Measurements from ENCODE around the gene PKP1.

Gene PKP1

DNA sequence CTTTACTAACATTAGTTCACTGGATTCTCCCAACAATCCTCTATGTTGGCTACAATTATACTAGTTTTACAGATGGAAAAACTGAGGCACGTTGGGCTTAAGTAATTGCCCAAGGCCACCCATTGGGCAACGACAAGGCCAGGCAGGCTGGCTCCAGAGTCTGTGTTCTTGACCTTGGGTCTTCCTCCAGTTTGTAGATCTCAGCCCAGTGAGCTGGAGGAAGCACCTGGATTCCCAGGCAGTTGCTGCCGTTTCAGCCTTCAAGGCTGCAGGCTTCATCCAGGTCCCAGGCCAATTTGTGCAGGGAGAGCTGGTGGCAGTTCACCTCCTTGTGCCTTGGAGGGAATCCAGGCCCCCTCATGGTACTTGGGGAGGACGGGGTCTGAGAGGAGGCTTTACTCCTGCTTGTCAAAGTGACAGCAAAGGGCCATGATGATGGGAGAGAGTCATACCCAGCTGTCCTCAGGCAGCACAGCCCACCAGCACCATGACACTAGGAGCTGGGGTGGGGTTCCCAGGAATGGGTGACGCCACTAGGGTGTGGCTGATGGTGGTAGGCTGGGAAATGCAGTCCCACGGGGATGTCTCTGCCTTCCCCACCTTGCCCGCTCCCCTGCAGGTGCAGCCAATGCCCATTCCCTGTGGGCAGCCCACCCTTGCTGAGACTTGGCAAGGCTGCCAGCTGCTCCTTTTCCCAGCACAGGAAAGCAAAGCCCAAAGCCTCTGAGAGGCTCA is 27.1 kb downstream of the PKP1 start:
- DNase-seq: no peak

- DNase-seq: no peak
These were observed 27.7 kb downstream of the PKP1 start for GRCh38 chr1:201310986-201311355.

DNA sequence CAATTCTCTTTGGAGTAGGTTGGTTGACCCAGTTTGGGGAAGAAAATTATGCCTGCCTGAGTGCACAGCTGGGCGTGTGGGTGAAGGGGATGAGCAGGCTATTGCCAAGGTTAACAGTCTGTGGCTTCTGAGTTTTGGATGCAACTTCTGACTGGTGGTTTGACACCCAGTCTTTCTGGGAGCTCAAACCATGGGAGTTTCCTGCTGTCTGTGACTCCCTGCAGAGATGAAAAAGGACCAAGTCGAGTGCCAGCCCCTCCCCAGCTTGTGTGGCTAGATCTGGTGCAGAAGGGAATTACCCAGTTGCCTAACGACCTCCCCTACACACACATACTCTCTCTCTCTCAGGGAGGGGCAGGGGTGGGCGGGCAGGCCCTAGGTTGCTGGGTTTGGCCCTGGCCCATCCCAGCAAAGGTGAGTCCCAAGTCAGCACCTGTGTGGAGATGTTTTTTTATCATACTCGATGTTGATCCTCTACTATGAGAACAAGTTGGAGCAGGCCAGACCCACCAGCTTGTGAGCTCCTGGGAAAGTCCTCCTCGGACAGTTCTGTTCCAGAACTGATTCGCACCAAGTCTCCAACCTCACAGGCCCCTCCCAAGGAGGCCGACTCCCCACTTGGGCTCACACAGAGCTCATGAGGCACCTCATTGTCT is 28.2 kb downstream of the PKP1 start:
- DNase-seq: no peak

DNA sequence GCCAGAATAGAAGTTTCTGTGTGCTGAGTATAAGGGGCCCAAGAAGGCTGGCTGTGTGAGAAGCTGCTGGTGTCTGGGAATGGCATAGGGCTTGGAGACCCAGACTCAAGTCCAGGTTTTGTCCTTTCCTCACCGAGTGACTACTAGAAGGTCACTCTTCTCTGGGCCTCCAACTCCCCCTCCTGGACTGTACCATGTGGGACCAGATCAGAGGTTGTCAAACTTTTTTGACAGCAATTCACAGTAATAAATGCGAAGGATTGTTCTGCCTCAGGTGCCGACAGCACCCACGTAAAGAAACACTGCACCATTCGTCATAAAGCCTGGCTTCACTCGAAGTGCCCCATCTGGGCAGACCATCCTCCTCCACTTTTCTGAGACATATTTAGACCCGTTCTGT is 29.0 kb downstream of the PKP1 start:
- DNase-seq: no peak

DNA sequence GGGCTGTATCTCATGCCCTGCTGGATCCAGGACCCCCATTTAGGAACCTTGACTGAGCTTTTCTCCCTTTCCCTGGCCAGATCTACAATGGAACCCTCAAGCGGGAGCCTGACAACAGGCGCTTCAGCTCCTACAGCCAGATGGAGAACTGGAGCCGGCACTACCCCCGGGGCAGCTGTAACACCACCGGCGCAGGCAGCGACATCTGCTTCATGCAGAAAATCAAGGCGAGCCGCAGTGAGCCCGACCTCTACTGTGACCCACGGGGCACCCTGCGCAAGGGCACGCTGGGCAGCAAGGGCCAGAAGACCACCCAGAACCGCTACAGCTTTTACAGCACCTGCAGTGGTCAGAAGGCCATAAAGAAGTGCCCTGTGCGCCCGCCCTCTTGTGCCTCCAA is 29.8 kb downstream of the PKP1 start:
- no peak for DNase-seq

DNA sequence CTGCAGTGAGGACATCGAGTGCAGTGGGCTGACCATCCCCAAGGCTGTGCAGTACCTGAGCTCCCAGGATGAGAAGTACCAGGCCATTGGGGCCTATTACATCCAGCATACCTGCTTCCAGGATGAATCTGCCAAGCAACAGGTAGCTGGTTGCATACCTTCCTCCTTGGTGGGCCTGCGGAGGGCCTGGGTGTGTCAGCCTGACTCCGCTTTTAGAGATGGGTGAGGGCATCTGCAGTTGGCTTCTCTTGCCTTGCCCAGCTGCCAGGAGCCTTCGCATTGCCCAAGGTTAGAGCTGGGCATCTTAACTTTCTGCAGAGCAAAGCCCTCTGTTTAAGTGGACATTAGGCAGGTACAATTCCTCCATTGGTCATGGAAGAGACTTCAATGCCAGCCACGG is 33.2 kb downstream of the PKP1 start:
- DNase-seq: no peak

- DNase-seq: no peak
These were observed 34.2 kb downstream of the PKP1 start for GRCh38 chr1:201317551-201317950.

DNA sequence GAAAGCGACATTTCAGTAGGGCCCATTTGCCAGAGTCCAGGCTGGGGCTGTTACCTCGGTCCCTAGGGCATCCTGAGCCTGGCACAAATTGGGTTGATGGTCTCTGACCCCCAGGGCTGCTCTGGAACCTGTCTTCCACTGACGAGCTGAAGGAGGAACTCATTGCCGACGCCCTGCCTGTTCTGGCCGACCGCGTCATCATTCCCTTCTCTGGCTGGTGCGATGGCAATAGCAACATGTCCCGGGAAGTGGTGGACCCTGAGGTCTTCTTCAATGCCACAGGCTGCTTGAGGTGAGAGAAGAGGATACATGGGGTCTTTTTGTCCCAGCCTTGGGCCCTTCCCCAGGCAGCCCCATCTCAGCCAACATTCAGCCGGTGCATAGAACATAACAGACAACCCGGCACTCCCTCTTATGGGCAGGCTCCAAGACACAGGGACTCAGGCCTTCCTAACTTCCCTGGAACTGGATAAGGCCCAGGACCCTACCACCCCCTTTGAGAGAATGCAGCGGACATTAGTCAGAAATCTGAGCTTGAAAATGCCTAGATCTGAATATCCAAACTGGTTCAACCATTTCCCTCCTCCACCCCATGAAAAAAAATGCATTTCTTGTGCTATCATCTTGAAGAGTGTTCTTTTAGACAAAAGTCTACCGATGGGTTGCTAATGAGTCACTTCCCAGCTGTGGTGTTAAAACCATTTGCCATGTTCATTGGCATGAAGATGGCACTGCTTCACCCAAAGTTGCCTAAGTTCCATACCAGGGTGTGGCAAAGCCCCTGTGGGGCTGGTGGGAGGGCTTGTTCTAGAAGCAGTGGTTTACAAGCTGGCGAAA is 35.4 kb downstream of the PKP1 start:
- DNase-seq: no peak

DNA sequence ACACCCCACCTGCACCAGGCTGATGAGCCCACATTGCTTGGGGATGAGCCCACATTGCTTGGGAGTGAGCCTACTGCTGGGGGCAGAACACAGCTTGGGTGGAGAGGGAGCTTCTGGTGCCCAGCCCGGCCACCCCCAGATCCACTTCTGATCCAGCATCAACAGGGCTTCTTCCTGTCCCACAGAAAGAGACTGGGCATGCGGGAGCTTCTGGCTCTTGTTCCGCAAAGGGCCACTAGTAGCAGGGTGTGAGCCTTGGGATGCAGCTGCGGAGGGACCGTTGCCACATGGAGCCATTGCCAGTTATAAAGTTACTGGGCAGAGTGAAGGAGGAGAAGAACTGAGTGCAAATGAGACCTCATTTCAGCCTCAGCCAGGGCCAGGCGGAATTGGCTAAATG is 36.3 kb downstream of the PKP1 start:
- no peak for DNase-seq

GRCh38 chr1:201320168-201320788 is 37.0 kb downstream of the PKP1 start:
- DNase-seq: no peak

DNA sequence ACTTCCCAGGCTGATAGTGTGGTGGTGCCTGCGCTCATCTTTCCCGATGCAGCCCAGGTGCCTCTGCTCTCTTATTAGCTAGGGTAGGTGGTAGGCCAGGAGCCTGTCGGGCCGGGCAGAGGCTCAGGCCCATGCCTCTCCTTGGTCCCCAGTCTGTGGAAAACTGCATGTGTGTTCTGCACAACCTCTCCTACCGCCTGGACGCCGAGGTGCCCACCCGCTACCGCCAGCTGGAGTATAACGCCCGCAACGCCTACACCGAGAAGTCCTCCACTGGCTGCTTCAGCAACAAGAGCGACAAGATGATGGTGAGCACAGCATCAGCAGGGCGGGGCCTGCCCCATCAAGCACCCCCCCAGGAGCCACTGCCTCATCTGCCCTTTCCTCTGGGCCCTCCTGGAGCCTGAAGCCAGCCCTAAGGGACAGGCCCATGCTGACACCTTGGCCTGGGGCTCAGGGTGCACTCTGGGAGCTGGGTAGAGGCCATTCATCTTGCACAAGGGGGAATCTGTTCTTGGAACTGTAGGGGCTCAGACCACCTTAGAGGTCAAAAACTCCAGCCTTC is 38.6 kb downstream of the PKP1 start:
- DNase-seq: no peak

- no peak for DNase-seq
These were observed 39.6 kb downstream of the PKP1 start for GRCh38 chr1:201322653-201323510.

DNA sequence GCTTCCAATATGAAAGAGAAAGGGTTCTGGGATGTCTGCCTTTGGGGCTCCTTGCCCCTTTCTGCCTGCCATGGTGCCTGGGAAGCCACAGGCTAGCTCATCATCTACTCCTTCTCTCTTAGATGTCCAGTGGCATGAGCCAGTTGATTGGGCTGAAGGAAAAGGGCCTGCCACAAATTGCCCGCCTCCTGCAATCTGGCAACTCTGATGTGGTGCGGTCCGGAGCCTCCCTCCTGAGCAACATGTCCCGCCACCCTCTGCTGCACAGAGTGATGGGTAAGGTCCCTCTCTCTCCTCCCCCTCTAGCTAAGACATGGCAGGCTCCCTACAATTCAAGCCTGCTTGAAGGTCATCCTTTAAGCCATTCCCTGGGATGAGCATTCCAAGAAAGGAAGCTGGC is 41.0 kb downstream of the PKP1 start:
- no peak for DNase-seq

DNA sequence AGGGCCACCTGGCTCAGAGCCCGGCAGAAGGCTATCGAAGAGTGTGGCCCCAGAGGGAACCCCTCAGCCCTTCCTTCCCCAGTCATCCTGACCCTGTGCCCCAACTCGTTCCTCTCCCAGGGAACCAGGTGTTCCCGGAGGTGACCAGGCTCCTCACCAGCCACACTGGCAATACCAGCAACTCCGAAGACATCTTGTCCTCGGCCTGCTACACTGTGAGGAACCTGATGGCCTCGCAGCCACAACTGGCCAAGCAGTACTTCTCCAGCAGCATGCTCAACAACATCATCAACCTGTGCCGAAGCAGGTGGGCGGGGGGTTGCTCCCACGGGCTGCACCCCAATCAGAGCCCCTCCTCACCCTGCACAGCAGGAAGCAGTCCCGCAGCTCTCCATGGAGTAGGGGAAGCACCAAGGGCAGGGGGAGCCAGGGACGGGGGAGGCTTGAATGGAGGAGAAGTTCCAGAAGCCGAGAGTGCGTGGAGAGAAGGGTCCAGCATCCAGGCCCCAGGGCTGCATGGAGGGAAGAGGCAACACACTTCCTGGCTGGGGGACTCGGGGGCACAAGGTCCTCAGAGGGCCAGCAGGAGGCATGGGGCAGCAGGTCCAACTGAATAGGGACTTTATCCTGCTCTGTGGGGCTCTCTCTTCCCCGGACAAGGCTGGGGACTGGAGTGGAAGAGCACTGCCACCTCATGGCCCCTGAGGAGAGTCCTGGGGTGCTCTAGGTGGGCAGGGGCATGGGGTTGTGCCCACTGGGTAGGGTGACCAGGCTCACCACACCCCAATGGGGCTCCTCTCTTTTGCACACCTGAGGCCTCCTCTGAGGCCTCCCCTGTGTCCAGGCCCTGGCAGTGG is 41.7 kb downstream of the PKP1 start:
- DNase-seq: no peak

DNA sequence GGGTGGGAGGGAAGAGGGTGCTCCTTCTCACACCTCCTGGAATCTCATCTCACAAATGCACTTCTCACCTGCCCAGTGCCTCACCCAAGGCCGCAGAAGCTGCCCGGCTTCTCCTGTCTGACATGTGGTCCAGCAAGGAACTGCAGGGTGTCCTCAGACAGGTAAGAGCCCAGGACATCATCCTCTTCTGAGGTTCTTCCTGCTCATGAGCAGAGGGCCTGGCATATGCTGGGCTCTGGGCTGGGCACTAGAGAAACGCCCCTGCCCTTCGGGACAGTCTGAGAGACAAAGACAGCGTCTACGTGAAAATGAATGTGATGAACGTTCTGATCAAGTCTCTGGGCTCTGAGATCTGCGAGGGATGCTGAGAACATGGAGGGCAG is 42.4 kb downstream of the PKP1 start:
- no peak for DNase-seq

DNA sequence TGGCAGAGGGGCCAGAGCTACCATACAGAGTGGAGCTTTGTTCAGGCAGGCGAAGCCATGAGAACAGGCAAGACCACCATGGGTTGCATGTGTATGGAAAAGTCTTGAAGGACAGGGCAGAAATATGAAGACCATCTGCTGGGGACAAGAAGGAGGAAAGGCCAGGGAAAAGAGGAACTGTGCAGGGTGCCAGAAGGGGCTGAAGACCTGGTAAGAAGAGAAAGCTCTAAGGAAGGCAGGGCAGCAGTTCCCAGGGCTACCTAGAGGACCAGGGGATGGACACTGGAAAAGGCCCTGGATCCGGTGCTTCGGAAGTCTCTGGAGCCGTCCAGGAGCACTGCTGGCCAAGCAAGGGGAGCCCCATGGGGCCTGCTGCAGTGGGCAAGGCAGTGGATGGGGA is 43.4 kb downstream of the PKP1 start:
- no peak for DNase-seq

DNA sequence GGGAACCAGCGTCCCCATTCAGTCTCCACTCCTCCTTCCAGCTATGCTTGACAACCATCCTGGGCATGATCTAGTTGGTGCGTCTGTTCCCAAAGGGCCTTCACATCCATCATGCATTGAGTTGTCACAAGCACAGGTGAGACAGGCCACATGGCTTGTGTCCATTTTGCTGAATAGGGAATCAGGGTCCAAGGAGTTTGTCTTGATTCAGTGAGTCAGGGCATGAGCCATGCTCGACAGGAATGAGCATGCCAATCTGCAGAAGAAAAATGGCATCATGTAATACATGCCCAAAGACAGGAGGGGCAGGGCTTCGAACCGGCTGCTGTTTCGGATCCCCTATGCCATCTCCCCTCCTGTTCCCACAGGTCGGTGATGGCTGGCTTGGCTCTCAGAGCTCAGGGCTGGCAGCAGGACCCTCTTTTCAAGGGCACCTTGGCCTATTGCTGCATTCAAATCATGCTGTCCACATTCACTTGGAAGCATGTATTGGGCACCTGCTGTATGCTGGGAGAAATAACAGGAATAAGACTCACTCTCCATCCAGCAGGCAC is 44.5 kb downstream of the PKP1 start:
- DNase-seq: no peak

DNA sequence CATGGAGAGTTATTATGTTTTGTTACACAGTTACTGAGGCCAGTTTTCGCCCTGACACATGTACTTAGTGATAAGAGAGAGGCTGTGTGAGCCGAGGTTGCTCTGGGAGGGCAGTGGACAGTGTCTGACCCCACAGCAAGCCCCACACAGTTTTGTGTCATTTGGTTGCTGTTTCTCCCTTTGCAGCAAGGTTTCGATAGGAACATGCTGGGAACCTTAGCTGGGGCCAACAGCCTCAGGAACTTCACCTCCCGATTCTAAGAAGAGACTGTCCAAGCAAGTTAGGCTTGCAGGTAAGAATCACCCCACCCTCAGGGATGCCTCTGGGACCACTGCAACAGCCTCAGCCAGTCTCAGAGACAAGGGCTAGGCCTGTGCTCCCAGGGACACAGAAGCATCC is 45.3 kb downstream of the PKP1 start:
- DNase-seq: no peak

GRCh38 chr1:201329286-201329685 is 46.0 kb downstream of the PKP1 start:
- DNase-seq: no peak

- DNase-seq: no peak
These were observed 46.5 kb downstream of the PKP1 start for GRCh38 chr1:201329801-201330200.

DNA sequence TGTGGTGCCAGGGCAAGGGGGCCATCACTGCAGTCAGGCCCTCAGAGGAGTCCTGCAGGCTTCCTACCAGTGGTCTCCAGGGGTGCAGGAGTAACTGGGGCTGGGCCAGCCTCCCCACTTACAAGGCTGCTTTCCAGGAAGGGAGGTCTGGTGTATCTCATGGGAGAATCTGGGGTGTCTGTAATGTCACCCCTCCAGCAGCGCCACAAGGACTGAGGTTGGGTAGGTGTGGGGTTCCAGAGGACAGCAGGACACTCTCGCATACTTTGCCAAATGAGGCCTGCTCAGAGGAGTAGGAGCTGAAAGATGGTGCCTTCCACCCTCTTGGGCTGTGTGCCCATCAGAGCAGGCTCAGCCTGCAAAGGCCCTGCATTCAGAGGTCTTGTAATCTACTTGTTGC is 47.2 kb downstream of the PKP1 start:
- no peak for DNase-seq

Measured in hematopoietic multipotent progenitor cell treated with erythropoietin and hydrocortisone succinate and interleukin-3 and kit ligand, for 6 days (in vitro differentiated cells).